K562 (cell line): ENCODE results near the gene PRICKLE3. TPM values are rescaled to one million over a fixed set of nuclear protein-coding genes. Genes with fewer than 3 reads are reported as not detected.

ENCODE experiments used
- CUX1 ChIP-seq: fragments of 200-800 bp; sonication (Bioruptor generic); IDR thresholded peaks from 2 replicates; pipeline ENCODE4 v1.6.1; 2016; ENCODE audit warnings: missing genetic modification characterization, missing compliant biosample characterization
- E2F6 ChIP-seq, 2 experiments: IDR thresholded peaks; 2 replicates each; pipeline ENCODE4 v1.6.1; 2011; ENCODE audit warnings: borderline replicate concordance in 1 of 2, control low read depth in 1 of 2, low read depth in 1 of 2, low read length in 1 of 2, mild to moderate bottlenecking in 1 of 2, mixed read lengths in 1 of 2, moderate library complexity in 1 of 2; ENCODE audit not compliant: insufficient read depth in 1 of 2, insufficient read length in 1 of 2, poor library complexity in 1 of 2, severe bottlenecking in 1 of 2; ENCODE audit errors: extremely low read depth in 1 of 2
- HES1 ChIP-seq: fragments of 450-650 bp; IDR thresholded peaks from 2 replicates; pipeline ENCODE4 v1.6.1; 2016; ENCODE audit warnings: low read depth, mild to moderate bottlenecking, moderate library complexity
- JUND ChIP-seq, 2 experiments: IDR thresholded peaks; 2 replicates in 1 of 2; 3 replicates in 1 of 2; pipeline ENCODE4 v1.6.1; 2011; ENCODE audit warnings: borderline replicate concordance in 2 of 2, low read depth in 2 of 2, low read length in 2 of 2, improper control_type of control experiment in 1 of 2, missing biosample characterization in 1 of 2, missing genetic modification characterization in 1 of 2, missing genetic modification reagents in 1 of 2
- L3MBTL2 ChIP-seq: fragments of 450-650 bp; IDR thresholded peaks from 2 replicates; pipeline ENCODE4 v1.6.1; 2016; ENCODE audit warnings: mild to moderate bottlenecking, moderate library complexity
- MLLT1 ChIP-seq, 2 experiments: fragments of 450-650 bp; IDR thresholded peaks; 2 replicates each; pipeline ENCODE4 v1.6.1; 2016
- NFIC ChIP-seq: fragments of 450-650 bp; IDR thresholded peaks from 2 replicates; pipeline ENCODE4 v1.6.1; 2017; ENCODE audit warnings: mild to moderate bottlenecking, inconsistent platforms
- polyA plus RNA-seq, 8 experiments: library from polyadenylated mRNA; depleted of rRNA in 4 of 8; stranded (reverse) in 5 of 8; unstranded in 3 of 8; fragments of >200 nt; fragmentation: Nextera tagmentation in 2 of 8; fragmentation: Illumina TruSeq in 1 of 8; extraction: Ambion mirVana in 2 of 8; extraction: Trizol in 1 of 8; gene quantifications; 2 replicates each; pipeline versions ENCODE4 v1.2.1 to v1.2.3, GENCODE V29; 2011 to 2014; ENCODE audit warnings: inconsistent platforms in 1 of 8, missing spikeins in 1 of 8
- total RNA-seq, 7 experiments: library from RNA; depleted of rRNA in 6 of 7; stranded (reverse); fragments of >200 nt in 6 of 7; fragmentation: Illumina TruSeq in 2 of 7; extraction: Trizol in 2 of 7; gene quantifications; 2 replicates each; pipeline versions ENCODE4 v1.2.1 to v1.2.3, GENCODE V29; 2011 to 2021; ENCODE audit warnings: low replicate concordance in 1 of 7

The PRICKLE3 gene
- total and polyA plus RNA-seq, 9 of the 15 experiments (the other 6 are each of a cell fraction or from before 2014, with no cell fraction given): 1.1 to 44.3 (median 14.0) TPM

- peak in 1 of 2 experiments; percentile 63; a peak in 1 of 4 replicates for TF ChIP-seq MLLT1 (IDR thresholded peaks at IDR 0.05)
- TF ChIP-seq NFIC: peak; percentile 69
- TF ChIP-seq JUND (IDR thresholded peaks at IDR 0.05; ENCODE audit: borderline replicate concordance, low read depth, low read length): peak; percentile 66
- TF ChIP-seq JUND (tag; IDR thresholded peaks at IDR 0.05; ENCODE audit: borderline replicate concordance, low read depth, low read length): no peak
- no peak for TF ChIP-seq HES1
- TF ChIP-seq CUX1: 0 out of 2 replicates have a peak, but pooled peaks have one; percentile 17
- peak; percentile 66 to 91 for TF ChIP-seq E2F6 (IDR thresholded peaks at IDR 0.05; ENCODE audit: borderline replicate concordance in 1 of 2, extremely low read depth in 1 of 2, insufficient read depth in 1 of 2, insufficient read length in 1 of 2, low read depth in 1 of 2, low read length in 1 of 2, poor library complexity in 1 of 2, severe bottlenecking in 1 of 2)
- TF ChIP-seq L3MBTL2: peak; percentile 94
Observed at GRCh38 chrX:49165901-49166881, 20.0 kb downstream of the PRICKLE3 start (continued).
